Activated CD4-positive, alpha-beta memory T cell treated with anti-CD3 and anti-CD28 coated beads for 36 hours (primary cell): Measurements from ENCODE around the gene LYPD1. TPM values are rescaled to one million over a fixed set of nuclear protein-coding genes. Genes with fewer than 3 reads are reported as not detected.

ENCODE experiments used
- CTCF ChIA-PET: fragments of 350-600 bp; sonication (Branson Sonifier 250); formaldehyde crosslinking; loops from one replicate; lab custom pipeline; 2021; ENCODE audit warnings: antibody characterized with exemption, inconsistent platforms; lab: Charles Lee
- POLR2A ChIA-PET: fragments of 350-600 bp; sonication (Branson Sonifier 250); formaldehyde crosslinking; loops from one replicate; lab custom pipeline; 2021; ENCODE audit warnings: antibody characterized with exemption; lab: Charles Lee
- DNase-seq: peaks from one replicate; pipeline ENCODE4 v3.0.0-alpha.2; 2020
- H3K27ac Mint-ChIP-seq: one replicate; pipeline ENCODE4 v1.8.0; 2021; ENCODE audit warnings: mixed read lengths
- H3K27me3 Mint-ChIP-seq: one replicate; pipeline ENCODE4 v1.8.0; 2021; ENCODE audit warnings: mixed read lengths
- H3K36me3 Mint-ChIP-seq: one replicate; pipeline ENCODE4 v1.8.0; 2021; ENCODE audit warnings: mixed read lengths
- H3K4me1 Mint-ChIP-seq: one replicate; pipeline ENCODE4 v1.8.0; 2021; ENCODE audit warnings: low read depth, mixed read lengths
- H3K4me3 Mint-ChIP-seq: one replicate; pipeline ENCODE4 v1.8.0; 2021; ENCODE audit warnings: mild to moderate bottlenecking, mixed read lengths
- H3K9me3 Mint-ChIP-seq: one replicate; pipeline ENCODE4 v1.8.0; 2021; ENCODE audit warnings: mixed read lengths
- intact Hi-C: fragments of 100-400 bp; cut with micrococcal nuclease; formaldehyde crosslinking; loops from one replicate; pipeline ENCODE4 v1.15.1; 2023
- total RNA-seq, 2 experiments: library from RNA; stranded (reverse); gene quantifications; one replicate each; pipeline ENCODE4 v1.2.3, GENCODE V29; 2021

LYPD1 gene
- total RNA-seq, 2 experiments from 2014 or later: not detected

GRCh38 chr2:132664096-132664495 is 5.9 kb downstream of the LYPD1 start:
- CTCF ChIA-PET: no interaction called here
- no peak for DNase-seq
- H3K27ac Mint-ChIP-seq: no peak overlapping the region
- intact Hi-C loops: no loop called here
- no peak overlapping the region for H3K4me3 Mint-ChIP-seq
- H3K27me3 Mint-ChIP-seq: peaks cover 10% of the 10 kb centered on the region
- H3K9me3 Mint-ChIP-seq: no peaks in the 10 kb centered on the region
- no peaks in the 10 kb centered on the region for H3K4me1 Mint-ChIP-seq
- POLR2A ChIA-PET: no interaction called here
- H3K36me3 Mint-ChIP-seq: no peaks in the 10 kb centered on the region

GRCh38 chr2:132662732-132663131 is 7.3 kb downstream of the LYPD1 start:
- ChIA-PET POLR2A (no interaction called here), CTCF (no interaction called here)
- Mint-ChIP-seq H3K27me3 (peaks cover 4% of the 10 kb centered on the region), H3K27ac (no peak overlapping the region), H3K4me1 (no peaks in the 10 kb centered on the region), H3K36me3 (no peaks in the 10 kb centered on the region), H3K4me3 (no peak overlapping the region), H3K9me3 (no peaks in the 10 kb centered on the region)
- intact Hi-C loops: no loop called here
- no peak for DNase-seq

- ChIA-PET POLR2A (no interaction called here), CTCF (no interaction called here)
- Mint-ChIP-seq H3K9me3 (no peaks in the 10 kb centered on the region), H3K36me3 (no peaks in the 10 kb centered on the region), H3K4me1 (no peaks in the 10 kb centered on the region), H3K27me3 (no peaks in the 10 kb centered on the region), H3K4me3 (no peak overlapping the region), H3K27ac (no peak overlapping the region)
- no peak for DNase-seq
- intact Hi-C loops: no loop called here
Observed at GRCh38 chr2:132659331-132659730, 10.7 kb downstream of the LYPD1 start.

DNA sequence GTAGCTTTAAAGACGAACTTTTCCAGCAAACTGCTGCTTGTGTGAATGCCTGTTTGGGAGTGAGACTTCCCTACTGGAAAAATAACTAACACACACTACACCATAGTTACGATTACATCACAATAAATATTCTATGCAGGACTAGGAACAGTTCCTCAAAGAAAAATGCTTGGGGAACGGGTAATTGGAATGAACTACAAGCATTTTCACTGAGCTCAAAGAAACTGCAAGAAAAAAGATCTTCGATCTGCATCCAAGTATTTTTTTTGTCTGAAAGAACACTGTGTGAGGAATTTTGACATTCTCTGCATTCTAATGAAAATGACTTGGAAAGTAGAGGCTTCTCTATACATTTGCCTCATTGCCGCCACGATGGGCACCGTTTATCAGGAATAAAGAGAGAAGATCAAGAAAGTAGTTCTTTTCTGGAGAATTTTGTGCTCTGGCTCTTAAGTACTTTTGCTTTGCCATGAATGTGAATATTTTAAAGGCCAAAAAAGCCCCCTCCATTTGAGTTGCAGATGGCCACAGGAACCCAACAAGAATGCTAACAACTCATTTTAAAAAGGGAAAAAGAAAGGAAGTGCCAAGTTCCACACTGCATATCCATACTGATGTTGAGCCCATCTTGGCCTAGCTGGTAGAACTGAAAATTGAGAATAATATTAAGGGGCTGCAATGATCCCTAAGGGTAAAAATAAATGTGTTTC is 13.6 kb downstream of the LYPD1 start:
- POLR2A ChIA-PET: no interaction called here
- H3K9me3 Mint-ChIP-seq: no peaks in the 10 kb centered on the region
- H3K36me3 Mint-ChIP-seq: no peaks in the 10 kb centered on the region

GRCh38 chr2:132654968-132655367 is 15.0 kb downstream of the LYPD1 start:
- no peaks in the 10 kb centered on the region for H3K27me3 Mint-ChIP-seq
- H3K27ac Mint-ChIP-seq: no peak overlapping the region
- intact Hi-C loops: no loop called here
- POLR2A ChIA-PET: no interaction called here
- no peak overlapping the region for H3K4me3 Mint-ChIP-seq
- no peak for DNase-seq
- H3K4me1 Mint-ChIP-seq: no peaks in the 10 kb centered on the region
- H3K9me3 Mint-ChIP-seq: no peaks in the 10 kb centered on the region
- H3K36me3 Mint-ChIP-seq: no peaks in the 10 kb centered on the region
- CTCF ChIA-PET: no interaction called here

More for the DNA sequence above, 13.6 kb downstream of the LYPD1 start:
- Mint-ChIP-seq H3K4me1 (no peaks in the 10 kb centered on the region), H3K27me3 (no peaks in the 10 kb centered on the region), H3K27ac (no peak overlapping the region), H3K4me3 (no peak overlapping the region)
- DNase-seq: no peak
- CTCF ChIA-PET: no interaction called here
- intact Hi-C loops: no loop called here

GRCh38 chr2:132654335-132654734 is 15.7 kb downstream of the LYPD1 start:
- no peaks in the 10 kb centered on the region for H3K4me1 Mint-ChIP-seq
- no peak overlapping the region for H3K4me3 Mint-ChIP-seq
- H3K9me3 Mint-ChIP-seq: no peaks in the 10 kb centered on the region
- H3K27me3 Mint-ChIP-seq: no peaks in the 10 kb centered on the region
- DNase-seq: no peak
- ChIA-PET POLR2A (no interaction called here), CTCF (no interaction called here)
- H3K36me3 Mint-ChIP-seq: no peaks in the 10 kb centered on the region
- no peak overlapping the region for H3K27ac Mint-ChIP-seq
- intact Hi-C loops: no loop called here

DNA sequence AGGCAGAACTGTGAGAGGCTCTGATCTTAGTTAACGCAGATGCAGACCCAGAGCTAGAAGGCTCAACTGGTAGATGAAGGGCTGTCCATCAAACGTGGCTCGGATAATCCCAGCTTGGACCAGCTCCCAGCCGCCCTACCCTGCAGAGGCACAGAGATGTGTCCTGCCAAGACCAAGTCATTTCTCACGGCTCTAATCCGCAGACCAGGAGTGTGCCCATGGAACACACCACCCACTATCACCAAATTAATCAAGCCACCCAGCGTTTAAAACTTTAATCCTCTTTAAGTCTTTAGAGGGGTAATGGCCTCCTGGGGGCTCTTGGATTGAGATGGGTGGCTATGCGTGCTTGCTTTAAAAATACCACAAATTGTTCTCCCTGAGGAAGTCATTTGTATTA is 17.5 kb downstream of the LYPD1 start:
- Mint-ChIP-seq H3K9me3 (no peaks in the 10 kb centered on the region), H3K4me3 (no peak overlapping the region), H3K36me3 (no peaks in the 10 kb centered on the region), H3K27ac (no peak overlapping the region), H3K4me1 (no peaks in the 10 kb centered on the region), H3K27me3 (no peaks in the 10 kb centered on the region)
- no peak for DNase-seq
- POLR2A ChIA-PET: no interaction called here
- intact Hi-C loops: no loop called here
- CTCF ChIA-PET: no interaction called here

GRCh38 chr2:132651115-132652045 is 18.6 kb downstream of the LYPD1 start:
- Mint-ChIP-seq H3K9me3 (no peaks in the 10 kb centered on the region), H3K36me3 (no peaks in the 10 kb centered on the region), H3K4me3 (no peak overlapping the region), H3K4me1 (no peaks in the 10 kb centered on the region), H3K27ac (no peak overlapping the region), H3K27me3 (no peaks in the 10 kb centered on the region)
- ChIA-PET CTCF (no interaction called here), POLR2A (no interaction called here)
- intact Hi-C loops: no loop called here
- DNase-seq: no peak

GRCh38 chr2:132646540-132647108 is 23.4 kb downstream of the LYPD1 start:
- no peak for DNase-seq
- no peaks in the 10 kb centered on the region for H3K4me1 Mint-ChIP-seq
- no peak overlapping the region for H3K27ac Mint-ChIP-seq
- ChIA-PET CTCF (no interaction called here), POLR2A (no interaction called here)
- H3K36me3 Mint-ChIP-seq: no peaks in the 10 kb centered on the region
- H3K4me3 Mint-ChIP-seq: no peak overlapping the region
- no peaks in the 10 kb centered on the region for H3K27me3 Mint-ChIP-seq
- intact Hi-C loops: no loop called here
- no peaks in the 10 kb centered on the region for H3K9me3 Mint-ChIP-seq

GRCh38 chr2:132645722-132646539 is 24.1 kb downstream of the LYPD1 start:
- Mint-ChIP-seq H3K27ac (no peak overlapping the region), H3K27me3 (no peaks in the 10 kb centered on the region), H3K9me3 (no peaks in the 10 kb centered on the region), H3K4me3 (no peak overlapping the region), H3K4me1 (no peaks in the 10 kb centered on the region), H3K36me3 (no peaks in the 10 kb centered on the region)
- intact Hi-C loops: no loop called here
- DNase-seq: no peak
- ChIA-PET CTCF (no interaction called here), POLR2A (no interaction called here)

- intact Hi-C loops: no loop called here
- Mint-ChIP-seq H3K4me3 (no peak overlapping the region), H3K4me1 (no peaks in the 10 kb centered on the region), H3K27me3 (no peaks in the 10 kb centered on the region), H3K27ac (no peak overlapping the region), H3K9me3 (no peaks in the 10 kb centered on the region), H3K36me3 (no peaks in the 10 kb centered on the region)
- CTCF ChIA-PET: no interaction called here
- DNase-seq: no peak
- POLR2A ChIA-PET: no interaction called here
Observed at GRCh38 chr2:132645176-132645575, 24.8 kb downstream of the LYPD1 start.

DNA sequence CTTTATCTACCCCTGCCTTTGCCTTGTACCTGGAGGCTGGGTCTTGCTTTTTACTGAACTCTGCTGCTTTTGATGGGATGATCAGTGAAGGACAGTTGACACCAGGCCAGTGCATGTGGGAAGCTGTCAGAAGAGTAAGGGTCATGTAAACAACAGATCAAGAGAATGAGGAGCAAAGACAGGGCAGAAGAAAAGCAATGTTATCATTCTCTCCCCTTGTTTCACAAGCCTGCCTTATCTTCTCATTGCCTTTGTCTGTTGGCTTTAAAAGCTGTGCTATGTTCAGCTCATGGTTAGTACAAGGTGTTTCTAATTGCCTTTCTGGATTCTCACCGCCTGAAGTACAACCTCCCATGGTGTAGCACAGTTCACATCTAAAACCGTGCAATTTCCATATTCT is 27.6 kb downstream of the LYPD1 start:
- no peak overlapping the region for H3K27ac Mint-ChIP-seq
- ChIA-PET POLR2A (no interaction called here), CTCF (no interaction called here)
- DNase-seq: no peak
- no peaks in the 10 kb centered on the region for H3K27me3 Mint-ChIP-seq
- H3K9me3 Mint-ChIP-seq: no peaks in the 10 kb centered on the region
- H3K4me1 Mint-ChIP-seq: no peaks in the 10 kb centered on the region
- intact Hi-C loops: no loop called here
- H3K36me3 Mint-ChIP-seq: no peaks in the 10 kb centered on the region
- no peak overlapping the region for H3K4me3 Mint-ChIP-seq
